ENCODE results near the gene ATP5PB. TPM values are rescaled to one million over a fixed set of nuclear protein-coding genes. Genes with fewer than 3 reads are reported as not detected.

The ATP5PB gene
- total RNA-seq, 4 donors from 2014 or later, result 91.2 to 176 (median 103) TPM

DNA sequence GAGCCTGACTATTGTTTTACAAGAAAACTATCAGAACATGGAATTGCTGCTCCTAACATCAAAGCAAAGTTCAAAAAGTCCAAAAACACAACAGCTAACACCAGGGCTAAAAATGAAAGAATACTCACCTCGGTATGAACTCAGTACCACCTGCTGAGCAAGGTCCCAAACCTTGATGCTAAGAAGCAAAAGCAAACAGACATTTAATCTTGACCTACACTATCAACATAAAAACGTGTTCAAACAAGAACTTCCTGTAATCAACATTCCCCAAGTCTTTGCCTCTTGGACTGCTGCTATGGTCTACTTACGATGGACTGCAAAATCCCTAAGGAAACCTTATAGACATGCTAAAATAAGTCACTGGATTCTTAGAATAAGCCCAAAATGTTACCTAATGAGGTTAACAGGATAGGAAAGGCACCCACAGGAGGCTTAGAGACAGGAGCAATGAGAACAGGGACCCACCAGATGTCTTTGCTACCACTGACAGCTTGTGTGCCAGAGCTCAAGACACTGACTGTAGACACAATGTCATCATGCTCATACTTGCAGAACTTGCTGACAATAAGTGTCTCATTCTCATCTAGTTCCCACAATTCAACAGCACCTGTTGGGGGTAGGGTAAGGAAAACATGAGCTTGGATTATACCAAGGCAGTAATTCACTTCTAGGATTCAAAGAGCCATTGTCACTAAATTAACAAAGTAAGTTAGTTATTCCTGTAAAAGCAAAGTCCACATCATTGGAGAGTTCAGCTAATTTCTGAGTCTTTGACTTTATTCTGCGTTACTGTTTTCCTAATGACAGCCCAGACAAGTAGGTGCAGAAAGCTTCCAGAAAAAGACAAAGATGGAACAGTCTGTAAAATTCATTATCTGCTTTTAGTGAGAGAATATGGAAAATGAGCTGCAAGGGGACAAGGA, 2.0 kb upstream of the ATP5PB start:
- WGBS, 2 donors, result 69 to 75% methylated on average over 4 of the region's 4 CpGs
- TF ChIP-seq, protein P1, sequence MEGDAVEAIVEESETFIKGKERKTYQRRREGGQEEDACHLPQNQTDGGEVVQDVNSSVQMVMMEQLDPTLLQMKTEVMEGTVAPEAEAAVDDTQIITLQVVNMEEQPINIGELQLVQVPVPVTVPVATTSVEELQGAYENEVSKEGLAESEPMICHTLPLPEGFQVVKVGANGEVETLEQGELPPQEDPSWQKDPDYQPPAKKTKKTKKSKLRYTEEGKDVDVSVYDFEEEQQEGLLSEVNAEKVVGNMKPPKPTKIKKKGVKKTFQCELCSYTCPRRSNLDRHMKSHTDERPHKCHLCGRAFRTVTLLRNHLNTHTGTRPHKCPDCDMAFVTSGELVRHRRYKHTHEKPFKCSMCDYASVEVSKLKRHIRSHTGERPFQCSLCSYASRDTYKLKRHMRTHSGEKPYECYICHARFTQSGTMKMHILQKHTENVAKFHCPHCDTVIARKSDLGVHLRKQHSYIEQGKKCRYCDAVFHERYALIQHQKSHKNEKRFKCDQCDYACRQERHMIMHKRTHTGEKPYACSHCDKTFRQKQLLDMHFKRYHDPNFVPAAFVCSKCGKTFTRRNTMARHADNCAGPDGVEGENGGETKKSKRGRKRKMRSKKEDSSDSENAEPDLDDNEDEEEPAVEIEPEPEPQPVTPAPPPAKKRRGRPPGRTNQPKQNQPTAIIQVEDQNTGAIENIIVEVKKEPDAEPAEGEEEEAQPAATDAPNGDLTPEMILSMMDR (IDR thresholded peaks at IDR 0.05), result no peak
- TF ChIP-seq POLR2A (IDR thresholded peaks at IDR 0.05) (no peak), EP300 (IDR thresholded peaks at IDR 0.05) (no peak)
- H3K27me3 ChIP-seq, result no peaks in the 10 kb centered on the region
- H3K4me1 ChIP-seq, result peaks cover 0 to 41% (median 31%) of the 10 kb centered on the region in 4 donors
- H3K27ac ChIP-seq, result no peak overlapping the region
- DNase-seq (ENCODE audit: low spot score in 2 of 2), result no peak
- peaks cover 0 to 50% (median 13%) of the 10 kb centered on the region in 3 donors for H3K36me3 ChIP-seq
- H3K9me3 ChIP-seq, result no peaks in the 10 kb centered on the region
- H3K4me3 ChIP-seq, result no peak overlapping the region

DNA sequence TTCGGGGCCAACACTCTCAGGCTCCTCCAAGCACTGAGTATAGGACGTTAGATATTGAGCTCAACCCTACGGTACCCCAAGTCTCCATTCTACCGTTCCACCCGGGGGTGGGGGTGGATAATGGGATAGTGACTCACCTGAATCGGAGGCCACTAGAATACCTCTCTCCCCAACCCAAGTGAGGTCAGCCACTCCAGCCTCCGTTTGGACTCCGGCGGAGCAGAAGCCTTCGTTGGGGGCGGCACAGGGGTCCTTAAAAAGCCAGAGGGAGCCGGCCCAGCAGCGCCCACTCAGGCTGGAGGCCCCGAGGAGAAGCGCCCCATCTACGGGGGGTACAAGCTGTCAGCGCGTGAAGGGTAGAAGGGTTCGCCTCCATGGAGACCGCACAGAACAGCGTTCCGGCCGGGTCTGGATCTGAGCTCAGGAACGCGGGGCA, 764 bp upstream of the ATP5PB start:
- H3K4me1 ChIP-seq, result peaks cover 0 to 51% (median 31%) of the 10 kb centered on the region in 4 donors
- WGBS, 2 donors, result 2% methylated on average over 13 to 25 of the region's 25 CpGs
- no peak for DNase-seq (ENCODE audit: low spot score in 2 of 2)

DNA sequence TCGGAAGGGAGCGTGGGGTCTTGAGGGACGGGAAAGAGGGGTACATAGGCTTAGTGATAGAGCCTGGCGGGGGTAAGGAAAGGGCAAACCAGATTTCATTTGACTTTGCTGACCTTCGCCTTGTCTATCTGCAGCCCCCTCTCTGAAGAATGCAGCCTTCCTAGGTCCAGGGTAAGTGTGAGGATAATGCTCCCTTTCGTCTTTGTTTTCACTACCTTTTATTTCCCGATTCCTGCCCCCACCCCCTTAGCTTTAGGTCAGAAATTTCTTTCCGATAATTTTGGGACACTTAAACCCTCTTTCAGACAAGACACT, 396 bp downstream of the ATP5PB start:
- Histone ChIP-seq H3K36me3 (peaks cover 0 to 36% (median 0%) of the 10 kb centered on the region in 3 donors), H3K4me1 (peaks cover 0 to 57% (median 31%) of the 10 kb centered on the region in 4 donors), H3K27ac (peak overlapping the region; percentile 54 to 87 (median 81)), H3K27me3 (no peaks in the 10 kb centered on the region), H3K9me3 (no peaks in the 10 kb centered on the region), H3K4me3 (peak overlapping the region; percentile 64 to 93 (median 80))
- TF ChIP-seq EP300 (IDR thresholded peaks at IDR 0.05) (no peak), POLR2A (IDR thresholded peaks at IDR 0.05) (no peak)
- TF ChIP-seq, protein P1 (IDR thresholded peaks at IDR 0.05), result no peak
- no peak for DNase-seq (ENCODE audit: low spot score in 2 of 2)
- WGBS, 2 donors, result 1 to 2% methylated on average over 8 of the region's 8 CpGs

More for the DNA sequence above, 764 bp upstream of the ATP5PB start:
- Histone ChIP-seq H3K36me3 (peaks cover 0 to 38% (median 3%) of the 10 kb centered on the region in 3 donors), H3K27me3 (no peaks in the 10 kb centered on the region), H3K27ac (peak overlapping the region in 3 of 4 donors; percentile 61 to 87 (median 77)), H3K4me3 (peak overlapping the region; percentile 64 to 93 (median 80)), H3K9me3 (no peaks in the 10 kb centered on the region)
- TF ChIP-seq, protein P1 (IDR thresholded peaks at IDR 0.05), result no peak
- TF ChIP-seq POLR2A (IDR thresholded peaks at IDR 0.05) (no peak), EP300 (IDR thresholded peaks at IDR 0.05) (no peak)

DNA sequence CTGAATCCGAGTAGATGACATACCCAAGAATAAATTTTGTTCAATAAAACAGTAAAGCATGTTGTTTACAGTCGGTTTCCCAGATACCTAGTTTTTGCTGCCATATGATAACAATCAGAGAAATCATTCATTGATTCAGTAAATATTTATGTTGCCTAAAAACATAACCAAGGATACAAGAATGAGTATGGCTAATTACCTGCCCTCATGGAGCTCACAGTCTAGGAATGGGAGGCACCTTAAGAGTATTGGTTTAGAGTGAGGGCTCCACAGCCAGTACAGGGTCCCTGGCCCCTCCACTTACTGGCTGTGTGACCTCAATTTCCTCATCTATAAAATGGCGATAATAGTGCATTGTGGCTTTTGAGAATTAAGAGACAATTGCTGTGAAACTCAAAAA, 921 bp downstream of the ATP5PB start:
- Histone ChIP-seq H3K9me3 (no peaks in the 10 kb centered on the region), H3K4me3 (peak overlapping the region; percentile 64 to 93 (median 80)), H3K27ac (peak overlapping the region; percentile 54 to 87 (median 81)), H3K4me1 (peaks cover 0 to 61% (median 31%) of the 10 kb centered on the region in 4 donors), H3K36me3 (peaks cover 0 to 34% (median 0%) of the 10 kb centered on the region in 3 donors), H3K27me3 (no peaks in the 10 kb centered on the region)
- WGBS, 2 donors, result 46 to 47% methylated on average over 3 of the region's 3 CpGs
- DNase-seq (ENCODE audit: low spot score in 2 of 2), result no peak
- TF ChIP-seq, protein P1 (IDR thresholded peaks at IDR 0.05), result no peak
- no peak for TF ChIP-seq POLR2A (IDR thresholded peaks at IDR 0.05)
- no peak for TF ChIP-seq EP300 (IDR thresholded peaks at IDR 0.05)

DNA sequence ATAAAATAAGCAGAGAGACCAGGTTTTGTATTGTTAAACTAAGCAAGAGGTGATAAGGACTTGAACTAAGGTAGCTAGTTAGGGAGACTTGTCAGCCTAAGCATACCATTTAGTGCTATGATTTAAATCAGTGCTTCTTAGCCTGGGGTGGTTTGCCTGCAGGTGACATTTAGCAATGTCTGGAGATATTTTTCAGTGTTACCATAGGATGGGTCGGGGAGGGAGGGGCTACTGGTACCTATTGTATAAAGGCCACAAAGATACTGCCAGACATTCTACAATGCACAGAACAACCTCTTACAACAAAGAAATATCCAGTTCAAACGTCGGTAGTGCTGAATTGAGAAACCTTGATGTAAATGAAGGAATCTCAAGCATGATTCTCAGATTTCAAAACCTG, 3.3 kb downstream of the ATP5PB start:
- TF ChIP-seq, protein P1 (IDR thresholded peaks at IDR 0.05), result no peak
- TF ChIP-seq POLR2A (IDR thresholded peaks at IDR 0.05), result no peak
- no peak for TF ChIP-seq EP300 (IDR thresholded peaks at IDR 0.05)
- Histone ChIP-seq H3K9me3 (no peaks in the 10 kb centered on the region), H3K36me3 (peaks cover 0 to 36% (median 0%) of the 10 kb centered on the region in 3 donors), H3K4me3 (no peak overlapping the region), H3K27me3 (no peaks in the 10 kb centered on the region), H3K4me1 (peaks cover 0 to 56% (median 25%) of the 10 kb centered on the region in 4 donors), H3K27ac (no peak overlapping the region)
- 76 to 80% methylated on average over 3 of the region's 3 CpGs for WGBS, 2 donors
- DNase-seq (ENCODE audit: low spot score in 2 of 2), result no peak
